ENCODE measurements around the gene BRD1. TPM values are rescaled to one million over a fixed set of nuclear protein-coding genes. Genes with fewer than 3 reads are reported as not detected.

BRD1 gene
- total and polyA plus RNA-seq, 9 of the 15 experiments (the other 6 are each of a cell fraction or from before 2014, with no cell fraction given), result 0.42 to 17.6 (median 5.5) TPM

- peaks cover 0 to 19% of the 10 kb centered on the region in 2 experiments; a peak in 2 of 5 replicates for H3K4me1 ChIP-seq (replicated peaks in 1 of 2; ENCODE audit: control insufficient read depth in 2 of 2, insufficient read depth in 2 of 2, low read length in 2 of 2)
- intact Hi-C loops (cut with micrococcal nuclease), result no loop called here
- no peaks in the 10 kb centered on the region for H3K9me3 ChIP-seq (replicated peaks; ENCODE audit: control insufficient read depth, insufficient read depth, low read depth, low read length)
- FAIRE-seq (no peak), DNase-seq (ENCODE audit: extremely low read depth in 1 of 4, low spot score in 3 of 4) (no peak), ATAC-seq (no peak)
- peaks cover 33% of the 10 kb centered on the region; the same call in 1 of the 3 replicates for H3K36me3 ChIP-seq (ENCODE audit: control insufficient read depth, insufficient read depth, low read length)
- no peaks in the 10 kb centered on the region for H3K27me3 ChIP-seq (ENCODE audit: control insufficient read depth in 2 of 2, insufficient read depth in 2 of 2, low read length in 2 of 2)
- no peak overlapping the region for H3K27ac ChIP-seq (ENCODE audit: extremely low read depth, low read depth, low read length)
- TSS peak; percentile 49 for BruUV-seq (replicated peaks)
- H3K9me1 ChIP-seq (ENCODE audit: control insufficient read depth, insufficient read depth, low read length), result no peaks in the 10 kb centered on the region
- no peak overlapping the region for H3K9ac ChIP-seq (ENCODE audit: insufficient read depth in 1 of 2, low read depth in 2 of 2, low read length in 2 of 2)
- H3K4me3 ChIP-seq, result no peak overlapping the region
- H2AFZ ChIP-seq (ENCODE audit: low read depth, low read length), result no peak overlapping the region
- in situ Hi-C loops (cut with MboI), result no loop called here
- CTCF ChIA-PET (ENCODE audit: low intra/inter-chr PET ratio), result no interaction called here
- POLR2A ChIA-PET, result no interaction called here
- H3K4me2 ChIP-seq (ENCODE audit: insufficient read depth, low read length), result no peak overlapping the region
- H3K79me2 ChIP-seq (ENCODE audit: control insufficient read depth, insufficient read depth, low read length), result no peaks in the 10 kb centered on the region
- no peaks in the 10 kb centered on the region for H4K20me1 ChIP-seq (replicated peaks; ENCODE audit: control insufficient read depth, insufficient read depth, low read length)
- TF ChIP-seq WHSC1 (IDR thresholded peaks at IDR 0.05; ENCODE audit: low read length), result no peak
- TF ChIP-seq CBX8 (IDR thresholded peaks at IDR 0.05; ENCODE audit: borderline replicate concordance, extremely low read depth, low read depth, low read length, poor library complexity, severe bottlenecking), result no peak
- no peak for TF ChIP-seq E2F8 (IDR thresholded peaks at IDR 0.05; ENCODE audit: low read depth, partially characterized antibody)
- TF ChIP-seq ZBTB17 (CRISPR knock-in tag; IDR thresholded peaks at IDR 0.05), result no peak
- 85% methylated on average over 11 of the region's 11 CpGs for WGBS (ENCODE audit: insufficient coverage, low coverage, missing lambda C conversion rate)
Measured at GRCh38 chr22:49773531-49773930, 54.1 kb downstream of the BRD1 start.

Measured in K562 (cell line).